Globus pallidus (tissue), 1 donor: Measurements from ENCODE around the gene GPC1.

Source experiments
- DNase-seq: peaks from one replicate; pipeline ENCODE4 v3.0.0-alpha.2; 2015; ENCODE audit warnings: low spot score

Gene GPC1

DNA sequence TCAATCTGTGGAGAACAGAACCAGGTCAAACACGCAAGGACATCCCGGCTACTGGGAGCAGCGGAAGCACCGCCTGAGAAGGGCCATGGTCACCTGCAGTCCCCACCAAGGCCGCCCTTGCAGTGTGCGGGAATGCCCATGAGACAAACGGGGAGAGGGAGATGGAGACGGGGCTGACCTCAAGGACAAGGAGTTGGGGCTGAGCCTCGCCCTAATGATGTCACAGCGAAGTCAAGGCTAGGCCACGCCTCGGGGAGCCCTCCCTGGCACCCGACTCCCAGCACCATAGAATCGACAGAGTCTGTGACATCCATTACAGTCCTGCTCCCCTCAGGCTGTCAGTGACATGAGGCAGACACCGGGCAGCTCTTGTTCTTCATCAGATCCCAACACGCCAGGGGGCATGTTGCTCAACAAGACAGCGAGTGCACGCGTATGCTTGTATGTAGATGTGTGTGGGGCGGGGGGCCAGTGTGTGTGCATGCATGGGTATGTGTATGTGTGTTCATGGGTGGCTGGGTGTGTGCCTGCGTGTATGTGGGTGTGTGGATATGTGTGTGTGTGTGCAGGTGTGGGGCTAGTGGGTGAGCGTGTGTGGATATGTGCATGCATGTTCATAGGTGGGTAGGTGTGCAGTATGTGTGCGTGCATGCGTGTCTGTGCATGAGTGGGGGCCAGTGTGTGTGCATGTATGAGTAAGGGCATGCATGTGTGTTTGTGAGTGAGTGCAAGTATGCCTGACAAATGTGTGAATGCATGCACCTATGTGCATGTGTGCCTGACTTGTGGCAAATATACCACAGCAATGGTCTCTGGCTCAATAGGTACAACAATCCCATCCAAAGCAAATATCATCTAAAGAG is 65.3 kb downstream of the GPC1 start:
- DNase-seq = no peak

DNA sequence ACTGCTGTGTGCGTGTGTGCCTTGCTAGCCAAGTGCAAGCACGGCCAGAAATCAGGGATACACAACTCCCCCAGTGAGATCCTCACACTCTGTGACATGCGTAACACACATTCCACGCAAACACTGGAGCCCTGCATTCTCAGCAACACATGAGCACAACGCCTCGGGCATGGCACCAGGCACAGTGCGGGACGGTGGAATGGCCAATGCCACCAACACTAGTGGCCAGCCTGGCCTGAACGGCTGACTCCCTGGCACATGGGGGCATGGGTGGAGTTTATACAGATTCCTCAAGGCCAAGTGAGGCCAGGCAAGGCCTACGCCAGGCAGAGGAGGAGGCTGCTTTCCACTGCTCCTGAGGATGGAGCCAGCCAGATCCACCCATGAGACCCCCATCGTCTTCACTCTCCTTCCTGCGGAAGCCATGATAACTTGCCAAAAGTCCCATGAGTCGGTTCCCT is 66.1 kb downstream of the GPC1 start:
- no peak for DNase-seq

DNA sequence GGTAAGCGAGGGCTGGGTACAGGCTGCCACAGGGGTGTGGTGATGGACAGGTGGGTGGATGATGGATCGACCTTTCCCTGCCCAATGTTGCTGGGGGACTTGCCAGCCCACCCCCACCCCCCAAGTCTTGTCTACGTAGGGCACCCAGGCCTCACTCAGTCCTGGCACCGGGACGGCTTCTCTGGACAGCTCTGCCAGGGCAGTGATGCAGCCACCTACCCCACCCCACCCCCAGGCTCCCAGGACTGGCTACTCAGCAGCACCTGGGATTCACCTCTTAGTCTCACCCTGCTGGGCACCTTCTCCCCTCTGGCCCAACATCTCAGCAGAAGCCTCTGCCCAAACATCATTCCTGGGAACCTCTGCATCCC is 66.6 kb downstream of the GPC1 start:
- no peak for DNase-seq

DNA sequence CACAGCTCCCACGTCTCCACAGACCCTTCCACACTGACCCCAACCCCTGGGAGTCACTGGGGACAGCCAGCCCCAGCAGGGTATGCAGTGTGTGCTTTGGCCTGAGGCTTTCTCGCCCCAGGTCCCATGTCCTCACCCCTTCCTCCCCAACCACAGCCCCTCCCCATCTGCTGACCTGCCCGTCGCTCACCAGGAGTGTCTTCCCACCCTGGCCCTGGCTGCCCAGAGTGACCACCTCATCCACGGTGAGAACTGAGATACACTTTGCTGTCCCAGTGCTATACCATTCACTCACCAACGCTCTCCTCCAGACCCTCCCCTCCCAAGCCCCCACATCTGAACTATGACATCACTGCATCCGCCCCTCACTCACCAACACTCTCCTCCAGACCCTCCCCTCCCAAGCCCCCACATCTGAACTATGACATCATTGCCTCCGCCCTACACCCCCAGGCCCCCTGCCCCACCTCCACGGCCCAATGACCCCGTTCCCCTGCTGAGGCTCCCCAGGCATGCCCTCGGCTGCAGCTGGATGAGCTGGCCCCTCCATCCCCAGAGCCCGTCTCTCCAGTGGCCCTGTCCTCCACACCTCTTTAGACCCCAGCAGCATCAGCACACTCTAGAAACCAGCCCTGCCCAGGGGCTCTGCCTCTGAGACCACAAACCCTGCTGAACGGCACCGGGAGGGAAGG is 67.1 kb downstream of the GPC1 start:
- DNase-seq = no peak

DNA sequence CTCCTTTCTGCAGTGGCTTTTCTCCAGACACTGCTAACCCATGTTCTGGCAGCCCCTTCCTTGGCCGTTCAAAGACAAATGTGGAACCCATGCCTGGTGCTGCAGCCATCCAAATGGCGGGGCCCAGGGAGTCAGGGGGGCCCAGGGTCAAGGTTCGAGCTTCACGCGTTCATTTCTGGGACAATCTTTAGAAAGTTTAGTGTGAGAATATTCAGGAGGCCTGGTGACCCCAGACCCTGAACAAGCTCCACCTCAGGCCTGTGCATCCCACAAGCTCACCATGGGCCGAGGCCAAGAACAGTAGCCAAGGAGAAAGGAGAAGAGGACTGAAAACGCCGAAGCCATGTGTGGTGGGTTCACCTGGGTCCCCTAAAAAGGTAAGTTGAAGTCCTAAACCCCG is 67.9 kb downstream of the GPC1 start:
- DNase-seq = no peak

DNA sequence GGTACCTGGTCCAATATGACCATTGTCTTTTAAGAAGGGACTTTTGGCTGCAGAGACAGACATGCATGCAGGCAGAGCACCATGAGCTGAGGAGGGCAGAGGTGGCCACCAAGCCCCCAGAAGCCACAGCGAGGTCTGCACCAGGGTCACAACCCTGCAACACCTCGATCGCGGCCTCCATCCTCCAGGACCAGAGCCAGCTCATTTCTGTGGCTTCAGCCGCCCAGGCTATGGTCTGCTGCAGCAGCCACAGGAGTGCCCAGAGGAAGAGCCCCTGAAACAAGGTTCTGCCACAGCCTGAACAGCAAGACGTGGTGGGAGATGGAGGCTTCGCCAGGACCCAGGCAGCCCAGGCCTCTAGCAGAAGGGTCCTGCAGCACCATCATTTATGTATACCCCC is 68.4 kb downstream of the GPC1 start:
- DNase-seq = no peak

DNA sequence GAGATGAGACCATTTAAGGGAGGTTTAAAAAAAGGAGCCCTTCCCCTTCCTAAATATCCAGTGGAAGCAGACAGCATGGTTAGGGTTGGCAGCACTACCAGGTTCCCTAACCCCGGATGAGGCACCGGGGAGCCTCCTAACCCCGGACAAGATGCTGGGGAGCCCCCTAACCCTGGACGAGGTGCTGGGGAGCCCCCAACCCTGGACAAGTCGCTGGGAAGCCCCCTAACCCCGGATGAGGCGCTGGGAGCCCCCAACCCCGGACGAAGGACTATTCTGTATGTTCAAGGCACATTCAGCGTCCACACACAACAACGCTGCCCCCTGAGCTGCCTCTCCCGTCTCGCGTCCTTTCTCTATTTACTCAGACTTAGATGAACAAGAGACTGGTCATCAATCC is 70.4 kb downstream of the GPC1 start:
- no peak for DNase-seq

DNA sequence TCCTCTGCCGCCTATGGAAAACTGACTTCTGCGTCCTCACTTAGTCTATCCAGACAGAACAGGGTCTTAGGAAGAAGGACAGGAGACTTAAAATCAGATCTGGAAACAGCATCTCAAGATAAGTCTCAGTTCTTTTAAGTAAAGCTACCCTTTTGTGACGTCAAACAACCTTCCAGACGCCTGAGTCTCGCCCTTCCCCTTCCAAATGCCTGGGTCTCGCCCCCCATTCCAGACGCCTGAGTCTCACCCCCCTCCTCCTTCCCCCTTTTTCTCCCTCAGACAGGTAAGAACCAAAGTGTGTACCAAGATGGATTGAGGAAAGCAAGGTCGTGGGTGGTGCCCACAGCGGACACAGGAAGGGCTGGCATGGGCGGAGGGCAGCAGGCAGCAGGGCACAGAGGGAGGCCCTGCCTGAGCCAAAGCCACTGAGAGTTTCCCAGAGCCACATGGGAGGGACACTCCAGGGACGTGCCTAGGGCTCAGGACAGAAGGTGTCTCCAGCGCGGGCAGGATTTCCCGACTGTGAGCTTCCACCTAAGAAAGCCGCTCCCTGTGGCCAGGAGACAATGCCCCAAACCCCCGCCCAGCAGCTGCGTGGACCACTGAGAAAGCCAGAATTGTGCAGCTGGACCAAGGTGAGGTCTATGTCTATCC is 71.1 kb downstream of the GPC1 start:
- no peak for DNase-seq

DNA sequence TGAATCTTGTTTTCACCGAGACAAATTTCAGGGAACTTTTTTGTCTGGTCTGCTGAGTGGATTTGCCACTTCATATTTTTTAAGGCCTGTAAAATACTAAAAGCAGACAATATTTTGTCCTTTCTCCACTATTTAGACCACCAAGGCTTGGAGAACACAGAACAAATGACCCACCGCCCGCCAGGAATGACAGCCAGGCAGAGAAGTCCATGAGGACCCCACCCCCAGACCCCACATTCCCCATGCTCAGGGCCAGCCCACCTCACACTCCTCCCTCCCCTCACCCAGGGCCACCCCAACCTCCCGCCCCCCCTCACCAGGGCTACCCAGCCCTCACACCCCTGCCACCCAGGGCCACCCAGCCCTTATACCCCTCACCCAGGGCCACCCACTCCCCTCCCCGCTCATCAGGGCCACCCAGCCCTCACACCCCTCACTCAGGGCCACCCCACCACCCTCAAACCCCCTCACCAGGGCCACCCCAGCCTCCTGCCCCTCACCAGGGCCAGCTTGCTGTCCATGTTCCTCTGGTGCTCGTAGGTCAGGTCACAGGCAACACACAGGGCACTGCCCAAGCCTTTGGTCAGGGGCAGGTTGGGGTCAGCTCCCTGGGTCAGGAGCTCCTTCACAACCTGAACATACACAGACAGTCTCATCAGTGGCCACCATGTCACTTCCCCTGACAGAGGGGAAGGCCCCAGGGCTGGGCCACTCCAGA is 71.8 kb downstream of the GPC1 start:
- no peak for DNase-seq

DNA sequence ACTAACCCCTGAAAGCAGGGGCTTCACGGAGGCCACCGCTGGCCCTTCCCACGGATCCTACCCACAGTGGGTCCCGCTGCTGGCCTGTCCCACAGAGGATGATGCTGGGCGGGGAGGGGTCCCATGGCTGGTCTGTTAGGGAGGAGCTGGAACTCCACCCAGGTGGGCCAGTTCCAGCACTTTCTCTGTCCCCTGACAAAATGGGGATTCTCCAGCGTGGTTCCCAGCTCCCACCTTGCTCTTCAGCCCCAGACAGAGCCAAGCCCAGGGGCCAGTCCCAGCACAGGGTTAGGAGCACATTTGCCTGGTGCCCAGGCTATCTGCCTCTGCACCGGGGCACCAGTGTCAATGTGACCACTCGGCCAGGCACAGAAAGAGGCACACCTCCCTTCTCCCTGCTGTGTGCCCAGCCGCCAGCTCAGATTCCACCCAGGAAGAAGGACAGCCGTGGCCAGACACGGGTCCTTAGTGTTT is 72.4 kb downstream of the GPC1 start:
- no peak for DNase-seq

DNA sequence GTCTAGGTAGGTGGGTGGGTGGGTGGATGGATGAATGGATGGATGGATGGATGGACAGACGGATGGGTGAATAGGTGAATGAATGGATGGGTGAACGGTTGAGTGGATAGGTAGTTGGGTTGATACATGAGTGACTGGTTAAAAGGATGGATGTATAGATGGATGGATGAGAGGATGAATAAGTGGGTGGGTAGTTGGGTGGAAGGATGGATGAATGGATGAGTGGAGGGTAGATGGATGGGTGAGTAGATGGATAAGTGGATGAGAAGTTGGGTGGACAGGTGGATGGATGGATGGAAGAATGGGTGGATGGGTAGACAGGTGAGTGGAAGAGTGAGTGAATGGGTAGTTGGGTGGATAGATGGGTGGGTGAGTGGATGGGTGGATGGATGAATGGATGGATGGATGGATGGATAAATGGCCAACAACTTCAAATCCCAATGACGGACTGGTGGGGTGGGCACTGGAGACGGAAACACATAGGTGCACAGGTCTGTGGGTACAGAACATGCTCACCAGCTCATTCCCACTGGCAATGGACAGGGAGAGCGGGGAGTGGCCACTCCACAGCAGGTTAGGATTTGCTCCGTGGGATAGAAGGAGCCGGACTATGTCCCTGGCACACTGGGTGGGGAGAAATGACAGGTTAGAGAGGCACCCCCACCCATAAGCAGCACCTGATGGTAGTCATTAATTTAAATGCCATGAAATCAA is 73.5 kb downstream of the GPC1 start:
- DNase-seq = no peak

DNA sequence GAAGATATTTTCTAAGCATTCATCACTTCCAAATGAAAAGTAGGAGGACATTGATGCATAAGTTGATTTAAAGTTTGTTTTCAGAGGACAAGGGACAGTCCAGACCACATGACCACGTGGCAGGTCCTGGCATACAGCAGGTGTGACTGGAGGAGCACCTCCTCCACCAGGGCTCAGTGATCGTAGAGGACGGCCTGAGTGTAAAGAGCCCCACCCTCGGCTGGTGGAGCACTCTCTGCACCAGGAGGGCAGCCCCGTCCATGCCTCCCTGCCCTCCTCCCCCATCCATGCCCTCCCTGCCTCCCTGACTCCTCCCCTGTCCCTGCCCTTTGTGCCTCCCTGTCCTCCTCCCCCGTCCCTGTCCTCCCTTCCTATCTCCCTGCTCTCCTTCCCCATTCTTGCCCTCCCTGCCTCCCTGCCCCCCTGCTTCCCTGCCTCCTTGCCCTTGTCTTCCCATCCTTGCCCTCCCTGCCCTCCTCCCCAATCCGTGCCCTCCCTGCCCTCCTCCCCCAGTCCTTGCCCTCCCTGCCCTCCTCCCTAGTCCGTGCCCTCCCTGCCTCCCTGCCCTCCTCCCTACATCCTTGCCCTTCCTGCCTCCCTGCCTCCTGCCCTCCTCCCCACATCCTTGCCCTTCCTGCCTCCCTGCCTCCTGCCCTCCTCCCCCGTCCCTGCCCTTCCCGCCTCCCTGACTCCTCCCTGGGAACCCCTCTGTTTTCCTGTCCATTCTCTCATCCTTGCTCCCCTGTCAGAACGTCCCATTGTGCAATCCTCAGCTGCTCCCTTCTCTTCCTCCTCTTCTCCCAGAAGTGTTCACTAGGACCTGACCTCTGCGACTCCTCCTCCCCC is 74.4 kb downstream of the GPC1 start:
- DNase-seq = no peak

DNA sequence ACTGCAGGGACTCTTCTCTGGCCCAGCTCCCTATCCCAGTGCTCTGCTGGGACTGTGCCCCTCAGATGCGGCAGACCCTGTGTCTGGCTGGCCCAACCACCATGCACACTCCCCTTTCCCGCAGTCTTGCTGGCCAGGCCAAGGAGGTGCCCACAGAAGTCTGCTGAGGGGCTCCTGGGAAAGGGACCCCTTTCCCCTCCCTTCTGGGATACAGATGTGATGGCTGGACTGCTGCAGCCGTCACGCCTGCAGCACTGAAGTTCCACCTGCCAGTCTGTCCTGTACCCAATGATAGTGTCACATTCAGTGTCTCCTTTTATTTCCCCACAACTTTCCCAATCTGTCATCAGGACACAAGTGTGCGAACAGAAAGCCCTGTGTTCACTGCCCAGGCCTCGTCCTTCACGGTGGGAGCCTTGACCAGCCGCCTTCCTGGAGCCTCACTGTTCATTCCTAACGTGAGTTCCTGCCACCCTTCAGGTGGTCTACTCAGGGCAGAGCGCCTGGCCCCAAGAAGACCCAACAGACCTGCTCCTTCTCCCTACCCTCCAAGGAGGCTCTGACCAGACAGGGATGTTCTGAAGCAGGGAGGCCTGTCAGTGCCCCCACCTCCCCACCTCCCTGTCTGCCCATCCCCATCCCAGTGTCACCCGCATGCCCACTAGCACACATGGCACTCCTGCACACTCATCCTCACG is 75.2 kb downstream of the GPC1 start:
- no peak for DNase-seq

DNA sequence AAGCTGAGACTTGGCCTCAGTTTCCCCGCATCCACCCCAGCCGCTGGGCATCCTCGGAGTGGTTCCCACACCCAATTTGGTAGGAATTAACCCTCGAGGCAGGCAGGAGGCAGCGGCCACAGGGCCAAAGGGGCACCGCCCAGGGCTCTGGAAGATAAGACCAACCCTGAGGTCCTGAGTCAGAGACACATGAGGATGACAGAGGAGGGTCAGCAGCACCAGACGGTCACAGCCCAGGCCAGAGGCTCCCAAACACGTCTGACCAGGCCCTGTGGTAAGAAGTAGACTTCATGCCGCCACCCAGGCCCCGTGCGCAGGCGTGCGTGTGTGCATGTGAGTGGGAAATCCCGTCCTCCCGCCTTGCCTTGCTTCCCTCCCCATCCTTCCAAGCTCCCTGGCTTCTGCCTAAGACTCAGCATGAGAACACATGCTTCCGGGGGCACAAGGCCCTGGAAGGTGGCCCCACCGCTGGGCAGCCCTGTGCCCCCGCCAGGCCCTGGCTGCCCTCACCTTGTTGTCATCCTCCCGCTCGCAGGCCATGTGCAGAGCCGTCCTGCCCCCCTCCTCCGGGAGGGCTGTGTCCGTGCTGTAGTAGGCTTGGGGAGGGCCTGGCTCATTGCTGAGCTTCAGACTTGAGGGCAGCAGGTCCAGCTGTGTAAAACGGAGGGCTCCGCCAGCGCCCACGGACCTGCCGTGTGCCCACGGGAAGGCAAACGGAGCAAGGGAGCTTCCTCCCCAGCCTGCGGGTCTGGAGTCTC is 76.1 kb downstream of the GPC1 start:
- DNase-seq = no peak

DNA sequence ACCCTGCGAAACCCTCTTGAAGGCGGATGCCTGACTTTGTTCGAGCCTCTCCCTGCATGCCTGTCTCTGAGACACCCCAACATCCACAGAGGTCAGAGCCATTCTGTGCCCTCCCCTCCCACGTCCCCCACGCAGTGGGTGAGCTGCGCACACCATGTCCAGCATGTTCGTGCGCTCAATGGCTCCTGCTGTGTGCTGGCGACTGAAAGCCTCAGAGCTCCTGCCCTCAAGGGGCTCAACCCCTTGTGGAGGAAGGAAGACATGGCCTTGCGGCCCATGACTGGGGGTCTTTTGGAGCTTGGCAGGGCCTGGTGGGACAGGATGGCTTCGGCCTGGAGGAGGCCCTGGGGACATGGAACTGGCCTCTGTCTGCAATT is 76.6 kb downstream of the GPC1 start:
- DNase-seq = no peak

DNA sequence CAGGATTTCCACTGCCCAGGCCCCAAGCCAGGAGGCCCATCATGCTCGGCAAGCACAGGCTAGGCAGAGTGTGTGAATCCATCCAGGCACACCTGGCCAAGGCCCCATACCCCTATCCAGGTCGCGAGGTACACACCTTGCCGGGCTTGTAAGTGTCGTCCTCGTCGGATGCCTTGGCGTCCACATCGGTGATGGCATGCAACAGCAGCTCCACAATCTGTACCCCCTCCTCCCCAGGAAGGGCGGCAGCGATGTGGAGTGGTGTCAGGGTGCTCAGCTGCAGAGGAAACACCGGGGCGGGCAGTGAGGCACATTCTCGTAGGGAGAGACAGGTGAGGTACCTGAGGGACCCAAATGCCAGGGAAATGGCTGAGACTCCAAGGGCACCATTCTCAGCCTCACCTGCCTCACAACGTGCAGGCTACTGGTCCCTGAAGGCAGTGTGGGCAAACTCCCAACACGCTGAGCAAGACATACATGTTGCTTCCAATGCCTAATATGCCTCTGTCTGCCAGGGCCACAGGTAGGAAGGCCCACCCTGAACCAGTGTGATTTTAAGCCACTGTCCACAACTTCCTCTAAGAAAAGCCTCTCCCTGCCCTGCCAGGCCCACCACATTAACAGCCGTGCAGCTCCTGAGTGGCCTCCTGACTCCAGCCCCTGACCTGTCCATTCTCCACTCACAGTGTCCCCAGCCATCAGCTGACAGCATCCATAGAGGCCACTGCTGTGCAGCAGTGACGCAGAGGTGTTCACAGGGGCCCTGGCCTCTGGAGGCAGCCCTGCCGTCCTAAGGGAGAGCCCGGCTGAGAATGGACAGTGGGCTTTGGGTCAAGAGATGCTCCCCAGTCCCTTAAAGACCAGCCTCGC is 77.4 kb downstream of the GPC1 start:
- no peak for DNase-seq

DNA sequence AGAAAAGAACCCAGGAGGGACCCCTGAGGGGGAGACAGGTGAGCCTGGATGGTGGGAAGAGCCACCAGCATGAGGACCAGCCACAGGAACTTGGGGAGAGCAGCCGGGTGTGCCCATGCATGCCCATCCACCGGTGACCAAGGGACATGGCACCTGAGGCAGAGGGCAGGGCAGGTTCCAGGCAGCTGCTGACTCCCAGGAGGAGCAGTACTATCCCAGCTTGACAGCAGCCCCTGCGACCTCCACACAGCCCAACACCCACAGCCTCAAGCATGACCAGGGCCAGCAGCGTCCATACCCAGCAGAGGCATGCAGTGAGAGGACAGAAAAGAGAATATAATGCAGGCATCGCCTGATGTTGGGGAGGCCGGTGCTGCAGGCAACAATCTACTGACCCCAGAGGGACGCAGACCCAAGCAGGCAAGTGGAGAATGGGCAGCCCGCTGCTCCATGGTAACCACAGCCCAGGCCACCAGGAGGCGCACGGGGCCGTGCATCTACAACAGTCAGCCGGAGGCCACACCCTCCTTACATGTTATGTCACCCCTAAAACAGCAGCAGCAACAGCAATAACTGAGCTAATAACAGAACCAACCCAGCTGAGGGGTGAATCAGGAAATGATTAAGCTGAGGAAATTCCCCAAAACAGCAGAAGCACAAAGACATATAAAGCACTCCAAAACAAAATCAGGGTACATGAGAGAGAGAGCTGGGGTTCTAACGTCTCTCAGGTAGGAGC is 78.3 kb downstream of the GPC1 start:
- peak; percentile 47 for DNase-seq

DNA sequence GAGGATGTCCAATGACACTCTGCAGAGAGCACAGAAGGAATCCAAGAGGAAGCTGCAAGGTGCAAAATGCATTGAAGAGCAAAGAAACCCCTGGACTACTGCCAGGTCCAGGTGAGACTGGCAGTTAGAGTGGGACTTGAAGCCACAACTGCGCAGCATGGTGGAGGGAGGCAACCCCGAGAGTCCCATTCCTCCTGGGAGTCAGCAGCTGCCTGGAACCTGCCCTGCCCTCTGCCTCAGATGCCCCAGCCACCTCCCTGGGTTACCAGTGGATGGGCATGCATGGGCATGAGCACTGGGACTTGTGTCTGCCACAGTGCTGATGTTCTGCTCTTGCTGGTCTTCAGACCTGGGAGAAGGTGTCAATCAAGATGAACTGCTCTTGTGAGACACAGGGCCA is 79.2 kb downstream of the GPC1 start:
- no peak for DNase-seq
